Tibial nerve (tissue), 4 donors: ENCODE results near the gene TCF19. TPM values are rescaled to one million over a fixed set of nuclear protein-coding genes. Genes with fewer than 3 reads are reported as not detected.
"Not testable (repeated sequence)": the region's sequence is repeated elsewhere in the genome, so short reads cannot be mapped to it uniquely, and the experiment has no call there.

Experiments used
- DNase-seq, 2 donors: peaks; one replicate each; pipeline ENCODE4 v3.0.0-alpha.2; 2019; ENCODE audit warnings: low spot score in 2 of 2
- H3K27ac ChIP-seq, 4 donors: fragments of 200-600 bp; sonication (generic) in 3 of 4; one replicate each; pipeline ENCODE4 v1.5.1; 2017 to 2019; ENCODE audit warnings: mild to moderate bottlenecking in 1 of 4
- H3K27me3 ChIP-seq, 2 donors: fragments of 200-600 bp; sonication (generic) in 1 of 2; one replicate each; pipeline versions ENCODE4 v1.5.1 to v1.6.0; 2017 to 2019
- H3K36me3 ChIP-seq, 3 donors: fragments of 200-600 bp; sonication (generic); one replicate each; pipeline ENCODE4 v1.5.1; 2018 to 2019
- H3K4me1 ChIP-seq, 4 donors: fragments of 200-600 bp; sonication (generic) in 3 of 4; one replicate each; pipeline ENCODE4 v1.5.1; 2017 to 2019
- H3K4me3 ChIP-seq, 4 donors: fragments of 200-600 bp; sonication (generic) in 3 of 4; one replicate each; pipeline ENCODE4 v1.5.1; 2017 to 2019; ENCODE audit warnings: mild to moderate bottlenecking in 1 of 4, moderate library complexity in 1 of 4
- H3K9me3 ChIP-seq, 4 donors: fragments of 200-600 bp; sonication (generic) in 3 of 4; one replicate each; pipeline ENCODE4 v1.5.1; 2017 to 2019
- CTCF ChIP-seq, 5 experiments: fragments of 200-600 bp in 3 of 5; fragments of 450-650 bp in 2 of 5; sonication (generic) in 3 of 5; IDR thresholded peaks; one replicate each; pipeline ENCODE4 v1.5.1; 2016 to 2019; ENCODE audit warnings: antibody characterized with exemption in 5 of 5, mild to moderate bottlenecking in 3 of 5, moderate library complexity in 2 of 5
- EP300 ChIP-seq, 2 donors: sonication (generic); formaldehyde crosslinking; IDR thresholded peaks; one replicate each; pipeline ENCODE4 v1.6.1; 2017; ENCODE audit warnings: antibody characterized with exemption in 2 of 2, mild to moderate bottlenecking in 1 of 2
- POLR2A ChIP-seq, 2 donors: fragments of 450-650 bp; IDR thresholded peaks; one replicate each; pipeline ENCODE4 v1.6.1; 2017; ENCODE audit warnings: antibody characterized with exemption in 2 of 2, mild to moderate bottlenecking in 2 of 2, moderate library complexity in 2 of 2
- WGBS, 2 donors: methylation state at CpG; one replicate each; pipeline ENCODE4 v1.1.5; 2018; 5-methylcytosine and 5-hydroxymethylcytosine counted together
- total RNA-seq, 4 donors: library from RNA; depleted of rRNA; stranded (reverse); fragments of >200 nt; gene quantifications; one replicate each; pipeline ENCODE4 v1.1.0, GENCODE V29; 2016

Gene TCF19
- total RNA-seq, 4 donors from 2014 or later, result 1.2 to 4.6 (median 4.0) TPM

GRCh38 chr6:31179042-31179386, 20.6 kb downstream of the TCF19 start:
- DNase-seq, result no peak
- H3K9me3 ChIP-seq, result no peaks in the 10 kb centered on the region
- 78 to 81% methylated on average over 4 of the region's 4 CpGs for WGBS, 2 donors
- H3K27me3 ChIP-seq, result no peaks in the 10 kb centered on the region
- no peak overlapping the region for H3K27ac ChIP-seq
- no peaks in the 10 kb centered on the region for H3K4me1 ChIP-seq
- no peaks in the 10 kb centered on the region for H3K36me3 ChIP-seq
- TF ChIP-seq POLR2A (IDR thresholded peaks at IDR 0.05) (no peak), CTCF (IDR thresholded peaks at IDR 0.05) (no peak), EP300 (IDR thresholded peaks at IDR 0.05) (no peak)
- no peak overlapping the region for H3K4me3 ChIP-seq

DNA sequence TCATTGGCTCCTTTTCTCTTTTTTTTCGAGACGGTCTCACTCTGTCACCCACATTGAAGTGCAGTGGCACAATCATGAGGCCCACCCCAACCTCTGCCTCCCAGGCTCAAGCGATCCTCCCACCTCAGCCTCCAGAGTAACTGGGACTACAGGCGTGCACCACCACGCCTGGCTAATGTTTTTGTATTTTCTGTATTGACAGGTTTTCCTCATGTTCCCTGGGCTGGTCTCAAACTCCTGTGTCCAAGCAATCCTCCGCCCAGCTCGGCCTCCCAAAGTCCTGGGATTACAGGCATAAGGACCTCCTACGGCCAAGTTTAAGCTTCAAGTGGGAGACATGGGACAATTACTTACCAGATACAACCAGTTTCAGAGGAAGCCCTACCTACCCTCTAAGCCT, 21.5 kb downstream of the TCF19 start:
- DNase-seq, result no peak
- Histone ChIP-seq H3K9me3 (no peaks in the 10 kb centered on the region), H3K4me3 (peak overlapping the region in 2 of 4 donors; percentile 38 to 49), H3K36me3 (no peaks in the 10 kb centered on the region), H3K4me1 (no peaks in the 10 kb centered on the region), H3K27ac (peak overlapping the region in 1 of 4 donors; percentile 40), H3K27me3 (no peaks in the 10 kb centered on the region)
- TF ChIP-seq CTCF (IDR thresholded peaks at IDR 0.05), result no peak
- WGBS, 2 donors, result 92 to 96% methylated on average over 8 of the region's 8 CpGs

DNA sequence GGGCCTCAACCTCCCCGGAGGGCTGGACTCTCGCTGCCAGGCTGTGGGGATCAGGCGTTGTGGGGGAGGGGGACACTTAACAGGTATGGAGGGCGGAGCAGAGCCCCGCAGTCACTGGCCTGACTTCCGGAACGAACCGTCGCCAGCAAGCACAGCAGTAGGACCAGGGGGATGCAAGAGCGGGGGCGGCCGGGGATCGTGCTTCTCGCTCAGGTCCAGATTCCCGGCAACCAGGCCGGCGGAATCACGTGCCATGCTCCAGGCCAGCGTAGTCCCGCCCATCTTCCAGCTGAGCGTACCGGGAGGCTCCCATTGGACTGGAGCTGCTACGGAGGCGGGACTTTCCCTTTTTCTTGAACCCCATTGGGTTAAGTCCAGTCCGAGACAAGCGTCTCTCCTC, 22.1 kb downstream of the TCF19 start:
- Histone ChIP-seq H3K27me3 (no peaks in the 10 kb centered on the region), H3K9me3 (no peaks in the 10 kb centered on the region), H3K4me3 (peak overlapping the region in 3 of 4 donors; percentile 20 to 49 (median 38)), H3K36me3 (no peaks in the 10 kb centered on the region), H3K27ac (peak overlapping the region in 1 of 4 donors; percentile 40), H3K4me1 (no peaks in the 10 kb centered on the region)
- DNase-seq, result peak in 1 of 2 donors; percentile 70
- 48 to 90% methylated on average over 20 to 26 of the region's 26 CpGs for WGBS, 2 donors
- TF ChIP-seq POLR2A (IDR thresholded peaks at IDR 0.05) (no peak), CTCF (IDR thresholded peaks at IDR 0.05) (no peak), EP300 (IDR thresholded peaks at IDR 0.05) (no peak)

DNA sequence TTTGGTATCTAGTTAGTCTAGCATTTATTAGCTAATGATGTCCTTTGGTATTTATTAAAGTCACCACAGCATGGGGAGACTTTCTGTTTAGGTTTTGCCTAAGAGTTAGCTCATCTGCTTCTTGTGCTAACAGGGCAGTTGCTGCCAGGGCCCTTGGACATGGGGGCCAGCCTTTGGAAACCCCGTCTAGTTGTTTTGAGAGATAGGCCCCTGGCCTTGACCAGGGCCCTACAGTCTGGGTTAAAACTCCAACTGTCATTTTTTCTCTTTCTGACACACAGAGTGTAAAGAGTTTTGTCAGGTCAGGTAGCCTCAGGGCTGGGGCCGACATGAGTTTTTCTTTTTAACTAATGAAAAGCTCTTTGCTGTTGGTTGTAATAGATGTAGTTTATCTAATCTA, 24.9 kb downstream of the TCF19 start:
- H3K9me3 ChIP-seq, H3K36me3 ChIP-seq, H3K4me1 ChIP-seq, H3K27me3 ChIP-seq, H3K27ac ChIP-seq, DNase-seq, H3K4me3 ChIP-seq: not testable (repeated sequence)
- 78 to 88% methylated on average over 2 of the region's 2 CpGs for WGBS, 2 donors

DNA sequence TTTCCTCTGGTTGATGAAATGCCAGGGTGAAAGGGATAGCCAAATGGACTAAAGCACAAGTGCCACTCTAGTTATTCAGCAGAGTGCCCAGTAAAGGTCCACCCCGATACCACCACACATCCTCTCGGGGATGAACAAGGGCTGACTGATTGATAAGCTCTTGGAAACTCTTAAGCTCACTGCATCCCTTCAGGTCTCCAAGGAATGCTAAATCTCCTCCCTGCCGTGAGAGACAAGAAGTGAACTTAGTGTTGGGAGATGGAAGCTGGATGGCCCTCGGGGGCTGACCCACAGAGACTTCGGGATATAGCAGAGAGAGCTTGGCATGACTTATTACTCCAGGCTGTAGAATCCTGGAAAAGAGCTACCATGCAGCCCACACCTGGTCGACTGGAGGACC, 25.5 kb downstream of the TCF19 start:
- H3K9me3 ChIP-seq, DNase-seq, H3K4me3 ChIP-seq, H3K4me1 ChIP-seq, H3K27ac ChIP-seq, H3K27me3 ChIP-seq, H3K36me3 ChIP-seq: not testable (repeated sequence)
- 56 to 58% methylated on average over 6 of the region's 6 CpGs for WGBS, 2 donors

GRCh38 chr6:31185695-31186051, 27.3 kb downstream of the TCF19 start:
- Histone ChIP-seq H3K4me3 (peak overlapping the region in 3 of 4 donors; percentile 7 to 31 (median 19)), H3K27ac (peak overlapping the region; percentile 20 to 82 (median 69))
- not testable (repeated sequence) for H3K4me1 ChIP-seq, H3K27me3 ChIP-seq, DNase-seq, H3K9me3 ChIP-seq, H3K36me3 ChIP-seq
- WGBS, 2 donors, result 85 to 89% methylated on average over 4 of the region's 4 CpGs

DNA sequence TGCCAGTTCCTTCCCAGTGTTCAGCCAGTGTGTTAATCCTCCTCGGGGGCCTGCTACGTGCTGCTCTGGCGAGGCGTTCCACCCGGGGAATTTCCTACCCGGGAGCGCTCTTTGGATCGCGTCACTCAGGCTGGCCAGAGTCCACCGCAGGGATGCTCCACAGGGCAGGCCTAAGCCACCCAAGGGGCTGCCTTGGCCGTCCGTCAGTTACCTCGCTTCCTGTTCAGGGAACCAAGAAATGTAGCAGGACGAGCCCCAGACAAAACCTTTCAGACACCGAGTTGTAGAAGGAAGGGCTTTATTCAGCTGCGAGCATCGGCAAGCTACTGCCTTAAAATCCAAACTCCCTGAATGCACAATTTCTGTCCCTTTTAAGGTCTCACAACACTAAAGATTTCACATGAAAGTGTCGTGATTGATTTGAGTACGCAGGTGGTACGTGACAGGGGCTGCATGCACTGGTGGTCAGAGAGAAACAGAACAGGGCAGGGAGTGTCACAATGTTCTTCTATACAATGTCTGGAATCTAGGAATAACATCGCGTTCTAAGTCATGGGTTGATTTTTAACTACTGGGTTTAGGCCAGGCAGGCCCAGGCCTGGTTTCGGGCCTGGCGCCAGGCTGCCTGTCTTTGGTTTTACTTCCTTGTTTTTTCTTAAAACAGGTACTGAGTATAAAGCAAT, 27.8 kb downstream of the TCF19 start:
- peak overlapping the region in 3 of 4 donors; percentile 7 to 31 (median 19) for H3K4me3 ChIP-seq
- 66 to 73% methylated on average over 22 to 24 of the region's 24 CpGs for WGBS, 2 donors

More for the DNA sequence above, 27.8 kb downstream of the TCF19 start:
- Histone ChIP-seq H3K4me1 (no peaks in the 10 kb centered on the region), H3K27me3 (no peaks in the 10 kb centered on the region), H3K36me3 (no peaks in the 10 kb centered on the region), H3K27ac (peak overlapping the region; percentile 20 to 82 (median 69)), H3K9me3 (no peaks in the 10 kb centered on the region)
- TF ChIP-seq CTCF (IDR thresholded peaks at IDR 0.05) (no peak), POLR2A (IDR thresholded peaks at IDR 0.05) (no peak), EP300 (IDR thresholded peaks at IDR 0.05) (no peak)
- DNase-seq, result peak in 1 of 2 donors; percentile 27
